Measurements from ENCODE around the gene CCM2L. TPM values are rescaled to one million over a fixed set of nuclear protein-coding genes. Genes with fewer than 3 reads are reported as not detected.
A peak's percentile ranks its signal among the peaks of the same experiment; 100 is the strongest.

Gene CCM2L
- total RNA-seq, 1 experiment from 2014 or later, result not detected

DNA sequence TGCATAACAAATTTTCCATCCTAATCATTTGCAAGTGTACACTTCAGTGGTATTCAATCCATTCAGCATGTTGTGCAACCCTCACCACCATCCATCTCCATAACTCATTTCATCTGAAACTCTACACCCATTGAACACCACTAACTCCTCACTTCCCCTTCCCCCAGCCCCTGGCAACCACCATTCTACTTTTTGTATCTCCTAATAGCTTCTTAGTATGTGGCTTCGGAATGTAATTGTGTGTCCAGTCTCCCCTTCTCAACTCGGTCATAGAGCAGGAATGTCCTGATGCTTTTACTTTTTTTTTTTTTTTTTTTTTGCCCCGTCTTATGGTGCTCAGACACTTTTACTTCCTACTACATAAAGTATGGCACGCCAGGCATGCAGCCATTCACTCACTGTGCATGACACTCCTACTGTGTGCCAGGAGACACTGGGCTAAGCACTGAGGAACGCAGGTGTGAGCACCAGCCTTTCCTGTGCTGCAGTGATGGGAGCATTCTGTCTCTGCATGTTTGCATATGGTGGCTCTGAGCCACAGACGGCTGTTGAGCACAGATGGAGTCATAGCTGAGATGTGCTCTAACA is 57.1 kb downstream of the CCM2L start:
- Histone ChIP-seq H3K4me1 (replicated peaks) (peaks cover 39% of the 10 kb centered on the region), H3K9me3 (replicated peaks) (no peaks in the 10 kb centered on the region), H3K4me3 (no peak overlapping the region), H3K36me3 (no peaks in the 10 kb centered on the region), H3K27ac (peak overlapping the region; percentile 48; the same call in 1 of the 2 replicates), H3K27me3 (replicated peaks) (no peaks in the 10 kb centered on the region)
- peak; percentile 75 to 84 for DNase-seq (ENCODE audit: low read depth in 1 of 2, low spot score in 2 of 2)

DNA sequence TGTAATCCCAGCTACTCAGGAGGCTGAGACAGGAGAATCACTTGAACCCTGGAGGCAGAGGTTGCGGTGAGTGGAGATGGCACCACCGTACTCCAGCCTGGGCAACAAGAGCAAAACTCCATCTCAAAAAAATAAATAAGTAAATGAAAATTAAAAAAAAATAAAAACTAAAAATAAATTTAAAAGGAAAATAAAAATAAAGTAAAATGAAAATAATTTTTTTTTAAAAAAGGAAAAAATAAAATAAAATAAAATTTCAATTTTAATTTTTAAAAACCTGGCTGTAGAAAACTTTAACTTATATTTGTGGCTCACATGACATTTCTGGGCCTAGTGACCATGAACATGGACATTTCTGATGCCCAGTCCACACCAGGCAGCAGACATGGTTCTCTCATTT is 57.9 kb downstream of the CCM2L start:
- H3K9me3 ChIP-seq (replicated peaks), result no peaks in the 10 kb centered on the region
- peaks cover 43% of the 10 kb centered on the region for H3K4me1 ChIP-seq (replicated peaks)
- H3K36me3 ChIP-seq, result no peaks in the 10 kb centered on the region
- peak overlapping the region; percentile 48 for H3K27ac ChIP-seq
- no peaks in the 10 kb centered on the region for H3K27me3 ChIP-seq (replicated peaks)
- no peak overlapping the region for H3K4me3 ChIP-seq
- no peak for DNase-seq (ENCODE audit: low read depth in 1 of 2, low spot score in 2 of 2)

GRCh38 chr20:32069711-32070110 is 59.5 kb downstream of the CCM2L start:
- Histone ChIP-seq H3K36me3 (no peaks in the 10 kb centered on the region), H3K4me3 (no peak overlapping the region), H3K9me3 (replicated peaks) (no peaks in the 10 kb centered on the region), H3K27me3 (replicated peaks) (no peaks in the 10 kb centered on the region), H3K4me1 (replicated peaks) (peaks cover 43% of the 10 kb centered on the region), H3K27ac (peak overlapping the region; percentile 10)
- peak in 1 of 2 experiments; percentile 38 for DNase-seq (ENCODE audit: low read depth in 1 of 2, low spot score in 2 of 2)

DNA sequence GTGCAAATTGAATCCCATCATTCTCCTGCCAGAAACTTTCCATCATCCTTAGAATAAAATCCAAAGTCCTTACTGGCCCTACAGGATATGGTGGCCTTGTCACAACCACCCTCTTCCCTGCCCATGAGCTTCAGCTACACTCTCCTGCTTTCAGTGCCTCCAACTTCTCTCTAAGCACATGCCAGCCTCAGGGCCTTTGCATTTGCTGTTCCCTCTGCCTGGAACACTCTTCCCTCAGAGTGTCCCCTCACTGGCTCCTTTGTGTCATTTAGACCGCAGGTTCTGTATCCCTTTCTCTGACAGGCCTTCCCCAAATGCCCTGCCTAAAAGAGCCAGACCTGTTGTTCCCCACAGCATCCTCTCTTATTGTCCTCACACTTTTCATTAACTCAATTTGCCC is 60.0 kb downstream of the CCM2L start:
- peaks cover 43% of the 10 kb centered on the region for H3K4me1 ChIP-seq (replicated peaks)
- no peaks in the 10 kb centered on the region for H3K9me3 ChIP-seq (replicated peaks)
- no peaks in the 10 kb centered on the region for H3K36me3 ChIP-seq
- no peak overlapping the region for H3K4me3 ChIP-seq
- no peak overlapping the region for H3K27ac ChIP-seq
- no peaks in the 10 kb centered on the region for H3K27me3 ChIP-seq (replicated peaks)
- DNase-seq (ENCODE audit: low read depth in 1 of 2, low spot score in 2 of 2), result no peak

GRCh38 chr20:32070690-32071213 is 60.5 kb downstream of the CCM2L start:
- no peaks in the 10 kb centered on the region for H3K9me3 ChIP-seq (replicated peaks)
- H3K36me3 ChIP-seq, result no peaks in the 10 kb centered on the region
- H3K27ac ChIP-seq, result no peak overlapping the region
- no peak overlapping the region for H3K4me3 ChIP-seq
- no peaks in the 10 kb centered on the region for H3K27me3 ChIP-seq (replicated peaks)
- DNase-seq (ENCODE audit: low read depth in 1 of 2, low spot score in 2 of 2), result no peak
- peaks cover 43% of the 10 kb centered on the region for H3K4me1 ChIP-seq (replicated peaks)

GRCh38 chr20:32071395-32072167 is 61.3 kb downstream of the CCM2L start:
- DNase-seq (ENCODE audit: low read depth in 1 of 2, low spot score in 2 of 2), result no peak
- no peaks in the 10 kb centered on the region for H3K36me3 ChIP-seq
- H3K9me3 ChIP-seq (replicated peaks), result no peaks in the 10 kb centered on the region
- H3K4me3 ChIP-seq, result no peak overlapping the region
- peaks cover 42% of the 10 kb centered on the region for H3K4me1 ChIP-seq (replicated peaks)
- no peak overlapping the region for H3K27ac ChIP-seq
- H3K27me3 ChIP-seq (replicated peaks), result no peaks in the 10 kb centered on the region

GRCh38 chr20:32072168-32072750 is 62.0 kb downstream of the CCM2L start:
- DNase-seq (ENCODE audit: low read depth in 1 of 2, low spot score in 2 of 2), result no peak
- Histone ChIP-seq H3K9me3 (replicated peaks) (no peaks in the 10 kb centered on the region), H3K4me3 (no peak overlapping the region), H3K27ac (no peak overlapping the region), H3K27me3 (replicated peaks) (no peaks in the 10 kb centered on the region), H3K36me3 (no peaks in the 10 kb centered on the region), H3K4me1 (replicated peaks) (peaks cover 35% of the 10 kb centered on the region)

DNA sequence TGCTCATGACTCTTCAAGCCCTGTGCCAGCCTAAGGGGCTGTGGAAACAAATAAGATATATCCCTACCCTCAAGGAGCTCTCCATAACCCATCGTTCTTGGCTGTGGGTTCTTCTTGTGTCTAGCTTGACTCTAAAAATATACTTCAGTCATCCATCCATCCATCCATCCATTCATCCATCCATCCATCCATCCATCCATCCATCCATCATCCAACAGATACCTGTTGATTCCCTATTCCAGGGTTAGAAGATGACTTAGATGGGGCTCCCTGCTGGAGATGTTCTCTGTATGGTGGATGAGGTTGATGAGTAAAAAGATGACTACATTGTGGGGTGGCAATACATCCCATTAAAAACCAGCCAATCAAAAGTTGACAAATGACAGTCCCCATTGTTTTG is 65.3 kb downstream of the CCM2L start:
- Histone ChIP-seq H3K4me3 (no peak overlapping the region), H3K9me3 (replicated peaks) (no peaks in the 10 kb centered on the region), H3K27me3 (replicated peaks) (no peaks in the 10 kb centered on the region), H3K36me3 (no peaks in the 10 kb centered on the region), H3K4me1 (replicated peaks) (peaks cover 12% of the 10 kb centered on the region), H3K27ac (no peak overlapping the region)
- DNase-seq (ENCODE audit: low read depth in 1 of 2, low spot score in 2 of 2), result no peak

DNA sequence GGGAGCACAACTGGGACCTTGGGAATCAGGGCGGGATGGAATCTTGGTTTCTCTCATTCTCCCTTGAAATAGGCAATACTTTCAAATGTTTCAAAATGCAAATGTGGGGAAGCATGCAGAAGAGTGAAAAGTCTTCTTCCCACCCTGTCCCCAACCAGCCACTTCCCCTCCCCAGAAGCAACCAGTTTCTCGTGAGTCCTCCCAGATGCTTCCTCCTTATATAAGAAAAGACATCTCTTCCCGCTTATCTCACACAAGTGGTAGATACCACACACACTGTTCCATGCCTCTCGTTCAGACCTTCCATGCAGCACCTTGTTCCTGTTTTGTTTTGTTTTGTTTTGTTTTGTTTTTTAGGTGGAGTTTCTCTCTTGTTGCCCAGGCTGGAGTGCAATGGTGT is 67.0 kb downstream of the CCM2L start:
- no peak overlapping the region for H3K27ac ChIP-seq
- 0 out of 2 replicates have a peak, but pooled peaks cover 1% of the 10 kb centered on the region for H3K27me3 ChIP-seq (replicated peaks)
- no peaks in the 10 kb centered on the region for H3K9me3 ChIP-seq (replicated peaks)
- no peak for DNase-seq (ENCODE audit: low read depth in 1 of 2, low spot score in 2 of 2)
- H3K36me3 ChIP-seq, result no peaks in the 10 kb centered on the region
- H3K4me1 ChIP-seq (replicated peaks), result peaks cover 5% of the 10 kb centered on the region
- no peak overlapping the region for H3K4me3 ChIP-seq

DNA sequence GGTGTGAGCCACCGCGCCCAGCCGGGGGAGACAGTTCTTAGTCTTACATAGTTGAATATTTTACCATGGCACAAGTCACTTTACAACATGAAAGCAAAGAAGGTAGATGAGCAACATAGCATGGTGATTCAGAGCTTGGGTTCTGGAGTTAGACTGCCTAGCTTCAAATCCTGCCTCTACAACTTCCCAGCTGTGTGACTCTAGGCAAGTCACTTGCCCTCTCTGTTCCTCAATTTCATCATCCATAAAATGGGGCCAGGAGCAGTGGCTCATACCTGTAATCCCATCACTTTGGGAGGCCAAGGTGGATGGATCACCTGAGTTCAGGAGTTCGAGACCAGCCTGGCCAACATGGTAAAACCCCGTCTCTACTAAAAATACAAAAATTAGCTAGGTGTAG is 68.1 kb downstream of the CCM2L start:
- Histone ChIP-seq H3K9me3 (replicated peaks) (no peaks in the 10 kb centered on the region), H3K36me3 (no peaks in the 10 kb centered on the region), H3K27ac (no peak overlapping the region), H3K4me3 (no peak overlapping the region), H3K27me3 (replicated peaks) (peaks cover 12% of the 10 kb centered on the region; the same call in 1 of the 2 replicates), H3K4me1 (replicated peaks) (no peaks in the 10 kb centered on the region)
- no peak for DNase-seq (ENCODE audit: low read depth in 1 of 2, low spot score in 2 of 2)

- DNase-seq (ENCODE audit: low read depth in 1 of 2, low spot score in 2 of 2), result no peak
- H3K9me3 ChIP-seq (replicated peaks), result no peaks in the 10 kb centered on the region
- H3K27ac ChIP-seq, result no peak overlapping the region
- no peak overlapping the region for H3K4me3 ChIP-seq
- no peaks in the 10 kb centered on the region for H3K4me1 ChIP-seq (replicated peaks)
- no peaks in the 10 kb centered on the region for H3K36me3 ChIP-seq
- peaks cover 14% of the 10 kb centered on the region; the same call in 1 of the 2 replicates for H3K27me3 ChIP-seq (replicated peaks)
These were observed 68.6 kb downstream of the CCM2L start for GRCh38 chr20:32078791-32079190.

GRCh38 chr20:32079655-32080109 is 69.4 kb downstream of the CCM2L start:
- no peak for DNase-seq (ENCODE audit: low read depth in 1 of 2, low spot score in 2 of 2)
- no peaks in the 10 kb centered on the region for H3K36me3 ChIP-seq
- no peak overlapping the region for H3K4me3 ChIP-seq
- no peaks in the 10 kb centered on the region for H3K4me1 ChIP-seq (replicated peaks)
- no peak overlapping the region for H3K27ac ChIP-seq
- peaks cover 18% of the 10 kb centered on the region; the same call in 1 of the 2 replicates for H3K27me3 ChIP-seq (replicated peaks)
- H3K9me3 ChIP-seq (replicated peaks), result no peaks in the 10 kb centered on the region

DNA sequence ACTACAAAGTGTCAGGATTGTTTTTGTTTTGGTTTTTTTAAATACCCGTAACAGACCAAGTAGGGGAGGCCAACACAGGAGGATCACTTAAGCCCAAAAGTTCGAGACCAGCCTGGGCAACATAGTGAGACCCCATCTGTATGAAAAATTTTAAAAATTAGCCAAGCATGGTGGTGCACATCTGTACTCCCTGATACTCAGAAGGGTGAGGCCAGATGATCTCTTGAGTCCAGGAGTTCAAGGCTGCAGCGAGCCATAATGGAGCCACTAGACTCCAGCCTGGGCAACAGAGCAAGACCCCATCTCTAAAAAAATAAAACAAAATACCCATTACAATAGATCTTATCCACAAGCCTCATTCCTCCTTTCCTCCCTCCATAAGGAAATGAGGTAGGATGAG is 70.5 kb downstream of the CCM2L start:
- peaks cover 18% of the 10 kb centered on the region; the same call in 1 of the 2 replicates for H3K27me3 ChIP-seq (replicated peaks)
- H3K9me3 ChIP-seq (replicated peaks), result no peaks in the 10 kb centered on the region
- H3K27ac ChIP-seq, result no peak overlapping the region

More for the DNA sequence above, 70.5 kb downstream of the CCM2L start:
- no peak overlapping the region for H3K4me3 ChIP-seq
- H3K36me3 ChIP-seq, result no peaks in the 10 kb centered on the region
- no peak for DNase-seq (ENCODE audit: low read depth in 1 of 2, low spot score in 2 of 2)
- no peaks in the 10 kb centered on the region for H3K4me1 ChIP-seq (replicated peaks)

Measured in SJSA1 (cell line).